SU-DHL-6 (cell line): Measurements from ENCODE around the gene DCDC2C.

Experiments used
- CTCF ChIP-seq: fragments of 200-600 bp; sonication (generic); IDR thresholded peaks from one replicate; pipeline ENCODE4 v1.5.1; 2017; ENCODE audit warnings: antibody characterized with exemption, mild to moderate bottlenecking, low read length, moderate library complexity; ENCODE audit not compliant: insufficient read depth, poor library complexity, severe bottlenecking
- EZH2phosphoT487 ChIP-seq: fragments of 200-600 bp; sonication (generic), shearing (Covaris generic); conservative IDR thresholded peaks from 2 replicates; pipeline ENCODE4 v1.6.1; 2018; ENCODE audit warnings: mild to moderate bottlenecking, antibody characterized with exemption, low read length, moderate library complexity, mixed read lengths

GRCh38 chr2:3657881-3658280 lies 45.5 kb upstream of the DCDC2C start, which contains the start of gene ALLC:
- TF ChIP-seq CTCF = no peak
- TF ChIP-seq EZH2phosphoT487 = no peak
